ENCODE results near the gene BST1. TPM values are rescaled to one million over a fixed set of nuclear protein-coding genes. Genes with fewer than 3 reads are reported as not detected.

BST1 gene
- total RNA-seq, 1 experiment from 2014 or later, result not detected

DNA sequence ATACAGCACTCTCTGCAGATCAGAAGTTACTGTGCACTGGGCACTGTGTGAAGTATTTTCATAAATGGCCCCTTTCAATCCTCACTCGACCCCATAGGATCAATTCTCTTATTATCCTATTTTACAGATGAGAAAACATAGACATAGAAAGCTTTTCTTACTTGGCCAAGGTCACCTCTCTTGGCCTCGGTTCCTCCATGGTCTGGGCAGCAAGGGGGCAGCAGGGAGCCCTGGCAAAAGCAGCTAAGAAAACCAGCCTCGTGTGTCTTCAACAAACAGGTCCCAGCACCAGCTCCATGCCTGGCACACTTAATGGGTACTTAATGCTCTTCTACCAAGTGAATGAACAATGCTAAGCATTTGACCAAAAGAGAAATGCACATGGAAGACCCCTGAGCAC is 34.4 kb downstream of the BST1 start:
- H3K4me1 Mint-ChIP-seq, result no peaks in the 10 kb centered on the region
- H3K27ac Mint-ChIP-seq, result no peak overlapping the region
- peaks cover 3% of the 10 kb centered on the region for H3K9me3 ChIP-seq (ENCODE audit: control insufficient read depth, low read depth, low read length)
- no peak overlapping the region for H2AFZ ChIP-seq (ENCODE audit: low read length)
- WGBS (ENCODE audit: extremely low coverage, insufficient read length, low lambda C conversion rate), result no CpG with 5 or more reads among the region's 3 CpGs
- no peak overlapping the region for H2BK20ac ChIP-seq (ENCODE audit: low read depth, low read length, poor library complexity, severe bottlenecking)
- no peak overlapping the region for H2AK5ac ChIP-seq (ENCODE audit: insufficient read length, low read length)
- H3K9me3 Mint-ChIP-seq, result peaks cover 4 to 8% of the 10 kb centered on the region in 2 experiments; a peak in 4 of 5 replicates
- H3K4me3 Mint-ChIP-seq, result no peak overlapping the region
- no peak overlapping the region for H4K8ac ChIP-seq (replicated peaks; ENCODE audit: insufficient read length, low read depth, low read length)
- H3K9ac ChIP-seq (ENCODE audit: extremely low read depth, insufficient read length, low read length), result no peak overlapping the region
- no peak overlapping the region for H3K23ac ChIP-seq (ENCODE audit: insufficient read length, low read depth, low read length)
- H3K4ac ChIP-seq (ENCODE audit: low read depth, low read length), result no peak overlapping the region
- H3K4me1 ChIP-seq (ENCODE audit: insufficient read depth, low read length), result no peaks in the 10 kb centered on the region
- no peaks in the 10 kb centered on the region for H3K79me1 ChIP-seq (ENCODE audit: insufficient read depth, low read depth, low read length, poor library complexity, severe bottlenecking)
- H3K23me2 ChIP-seq (ENCODE audit: insufficient read length, low read depth, low read length, poor library complexity, severe bottlenecking), result no peaks in the 10 kb centered on the region
- no peaks in the 10 kb centered on the region for H4K20me1 ChIP-seq (ENCODE audit: control insufficient read depth, insufficient read depth, insufficient read length)
- no peaks in the 10 kb centered on the region for H3K79me2 ChIP-seq (ENCODE audit: insufficient read depth, low read length)
- no peak overlapping the region for H4K91ac ChIP-seq (ENCODE audit: insufficient read length, low read depth, low read length)
- no peak overlapping the region for H2BK5ac ChIP-seq (ENCODE audit: insufficient read length, low read length)
- H2BK120ac ChIP-seq (ENCODE audit: low read depth, low read length, poor library complexity, severe bottlenecking), result no peak overlapping the region
- DNase-seq, result no peak
- H3K56ac ChIP-seq (ENCODE audit: insufficient read length, low read depth, low read length), result no peak overlapping the region
- H4K5ac ChIP-seq (ENCODE audit: insufficient read length, low read depth, low read length), result no peak overlapping the region
- no peak overlapping the region for H3K14ac ChIP-seq (ENCODE audit: insufficient read depth, low read length)
- H3K4me2 ChIP-seq (ENCODE audit: insufficient read depth, insufficient read length, low read length), result no peak overlapping the region
- H2BK15ac ChIP-seq (ENCODE audit: low read depth, low read length), result no peak overlapping the region
- no peak overlapping the region for H3T11ph ChIP-seq (ENCODE audit: low read length)
- no peaks in the 10 kb centered on the region; the same call in 1 of the 2 replicates for H3K27me3 ChIP-seq (ENCODE audit: insufficient read depth, low read length)
- no peak overlapping the region for H3K18ac ChIP-seq (ENCODE audit: insufficient read length, low read depth, low read length)
- peaks cover 1% of the 10 kb centered on the region; the same call in 1 of the 2 replicates for H3K27me3 Mint-ChIP-seq (ENCODE audit: low read depth)
- TF ChIP-seq, protein P1, sequence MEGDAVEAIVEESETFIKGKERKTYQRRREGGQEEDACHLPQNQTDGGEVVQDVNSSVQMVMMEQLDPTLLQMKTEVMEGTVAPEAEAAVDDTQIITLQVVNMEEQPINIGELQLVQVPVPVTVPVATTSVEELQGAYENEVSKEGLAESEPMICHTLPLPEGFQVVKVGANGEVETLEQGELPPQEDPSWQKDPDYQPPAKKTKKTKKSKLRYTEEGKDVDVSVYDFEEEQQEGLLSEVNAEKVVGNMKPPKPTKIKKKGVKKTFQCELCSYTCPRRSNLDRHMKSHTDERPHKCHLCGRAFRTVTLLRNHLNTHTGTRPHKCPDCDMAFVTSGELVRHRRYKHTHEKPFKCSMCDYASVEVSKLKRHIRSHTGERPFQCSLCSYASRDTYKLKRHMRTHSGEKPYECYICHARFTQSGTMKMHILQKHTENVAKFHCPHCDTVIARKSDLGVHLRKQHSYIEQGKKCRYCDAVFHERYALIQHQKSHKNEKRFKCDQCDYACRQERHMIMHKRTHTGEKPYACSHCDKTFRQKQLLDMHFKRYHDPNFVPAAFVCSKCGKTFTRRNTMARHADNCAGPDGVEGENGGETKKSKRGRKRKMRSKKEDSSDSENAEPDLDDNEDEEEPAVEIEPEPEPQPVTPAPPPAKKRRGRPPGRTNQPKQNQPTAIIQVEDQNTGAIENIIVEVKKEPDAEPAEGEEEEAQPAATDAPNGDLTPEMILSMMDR (conservative IDR thresholded peaks at IDR 0.05), result peak; percentile 31; the same call in 1 of the 3 replicates
- H3K27ac ChIP-seq (ENCODE audit: insufficient read length, low read depth, low read length), result no peak overlapping the region
- H3K36me3 Mint-ChIP-seq (ENCODE audit: insufficient read depth in 1 of 3, low read depth in 3 of 3), result peaks cover 0 to 5% (median 2%) of the 10 kb centered on the region in 3 experiments; a peak in 2 of 7 replicates
- H2BK12ac ChIP-seq (ENCODE audit: insufficient read length, low read depth, low read length), result no peak overlapping the region
